Neural progenitor cell (in vitro differentiated cells): ENCODE results near the gene RFK. TPM values are rescaled to one million over a fixed set of nuclear protein-coding genes. Genes with fewer than 3 reads are reported as not detected.
A peak's percentile ranks its signal among the peaks of the same experiment; 100 is the strongest.

ENCODE experiments used
- DNase-seq: peaks from one replicate; pipeline ENCODE4 v3.0.0-alpha.2; 2016; ENCODE audit warnings: low spot score
- H2AFZ ChIP-seq: fragments of 200-600 bp; sonication (generic); replicated peaks from 2 replicates; pipeline ENCODE4 v1.6.1; 2016; ENCODE audit warnings: antibody characterized with exemption
- H3F3A ChIP-seq: fragments of 200-600 bp; sonication (generic); 2 replicates; pipeline ENCODE4 v1.6.1; 2016; ENCODE audit warnings: antibody characterized with exemption, low read depth
- H3K27ac ChIP-seq: fragments of 200-600 bp; sonication (generic); 2 replicates; pipeline ENCODE4 v1.5.1; 2016; ENCODE audit warnings: mild to moderate bottlenecking
- H3K27me3 ChIP-seq: fragments of 200-600 bp; sonication (generic); 2 replicates; pipeline ENCODE4 v1.6.1; 2016; ENCODE audit warnings: mild to moderate bottlenecking, moderate library complexity
- H3K36me3 ChIP-seq: fragments of 200-600 bp; sonication (generic); 2 replicates; pipeline ENCODE4 v1.5.1; 2016
- H3K4me1 ChIP-seq: fragments of 200-600 bp; sonication (generic); 2 replicates; pipeline ENCODE4 v1.6.1; 2016; ENCODE audit warnings: mixed run types
- H3K4me2 ChIP-seq: fragments of 200-600 bp; sonication (generic); 2 replicates; pipeline ENCODE4 v1.6.1; 2016
- H3K4me3 ChIP-seq: fragments of 200-600 bp; sonication (generic); 2 replicates; pipeline ENCODE4 v1.5.1; 2016
- H3K79me2 ChIP-seq: fragments of 200-600 bp; sonication (generic); 2 replicates; pipeline ENCODE4 v1.6.1; 2016; ENCODE audit warnings: low read depth
- H3K9ac ChIP-seq: fragments of 200-600 bp; sonication (generic); 2 replicates; pipeline ENCODE4 v1.6.1; 2016
- H3K9me3 ChIP-seq: fragments of 200-600 bp; sonication (generic); 2 replicates; pipeline ENCODE4 v1.5.1; 2016; ENCODE audit warnings: low read depth
- H4K20me1 ChIP-seq: fragments of 200-600 bp; sonication (generic); 2 replicates; pipeline ENCODE4 v1.6.1; 2016; ENCODE audit warnings: low read depth
- H3K27ac Mint-ChIP-seq: 3 replicates; pipeline ENCODE4 v1.8.0; 2021; ENCODE audit warnings: mixed read lengths
- H3K27me3 Mint-ChIP-seq: 2 replicates; pipeline ENCODE4 v1.8.0; 2022; ENCODE audit warnings: low read depth, mild to moderate bottlenecking, inconsistent platforms, moderate library complexity, mixed read lengths; ENCODE audit not compliant: insufficient read depth
- H3K36me3 Mint-ChIP-seq: 3 replicates; pipeline ENCODE4 v1.8.0; 2021; ENCODE audit warnings: mixed read lengths
- H3K4me1 Mint-ChIP-seq: 3 replicates; pipeline ENCODE4 v1.8.0; 2021; ENCODE audit warnings: mixed read lengths
- H3K4me3 Mint-ChIP-seq: 3 replicates; pipeline ENCODE4 v1.8.0; 2021; ENCODE audit warnings: mild to moderate bottlenecking, moderate library complexity, mixed read lengths
- H3K9me3 Mint-ChIP-seq: 3 replicates; pipeline ENCODE4 v1.8.0; 2020; ENCODE audit warnings: mixed read lengths
- EZH2 ChIP-seq: fragments of 200-600 bp; sonication (generic); IDR thresholded peaks from 2 replicates; pipeline ENCODE4 v1.6.1; 2017; ENCODE audit warnings: antibody characterized with exemption, mild to moderate bottlenecking, moderate library complexity
- EZH2phosphoT487 ChIP-seq: fragments of 200-600 bp; sonication (generic); IDR thresholded peaks from 2 replicates; pipeline ENCODE4 v1.6.1; 2017; ENCODE audit warnings: antibody characterized with exemption
- total RNA-seq: library from RNA; depleted of rRNA; stranded (reverse); fragments of >200 nt; gene quantifications from 2 replicates; pipeline ENCODE4 v1.2.3, GENCODE V29; 2015; ENCODE audit warnings: low replicate concordance
- TF ChIP-seq, protein P1 (sequence below): fragments of 200-600 bp; sonication (generic); IDR thresholded peaks from 2 replicates; pipeline ENCODE4 v1.5.1; 2017; ENCODE audit warnings: antibody characterized with exemption, mild to moderate bottlenecking

Gene RFK
- total RNA-seq, 1 donor from 2014 or later, result 24.7 TPM

DNA sequence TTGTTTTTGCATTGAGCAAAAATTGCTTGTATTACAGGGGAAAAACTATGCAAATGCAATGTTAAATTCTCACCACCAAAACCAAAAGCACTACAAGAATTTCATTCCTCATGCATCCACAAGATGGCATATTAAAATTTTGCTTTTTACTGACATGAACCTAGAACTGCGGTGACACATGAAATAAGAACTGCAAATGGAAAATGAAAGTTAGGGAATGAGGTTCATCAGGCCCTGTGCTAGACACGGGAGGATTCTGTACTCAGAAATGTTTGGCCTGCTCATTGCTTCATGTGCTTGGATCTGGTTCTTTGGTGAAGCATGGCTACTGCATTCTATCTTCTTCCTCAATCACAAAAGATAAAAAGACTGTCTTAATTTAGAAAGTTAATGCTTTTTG lies 9.1 kb upstream of the RFK start:
- H3K79me2 ChIP-seq, result no peaks in the 10 kb centered on the region
- TF ChIP-seq, protein P1, sequence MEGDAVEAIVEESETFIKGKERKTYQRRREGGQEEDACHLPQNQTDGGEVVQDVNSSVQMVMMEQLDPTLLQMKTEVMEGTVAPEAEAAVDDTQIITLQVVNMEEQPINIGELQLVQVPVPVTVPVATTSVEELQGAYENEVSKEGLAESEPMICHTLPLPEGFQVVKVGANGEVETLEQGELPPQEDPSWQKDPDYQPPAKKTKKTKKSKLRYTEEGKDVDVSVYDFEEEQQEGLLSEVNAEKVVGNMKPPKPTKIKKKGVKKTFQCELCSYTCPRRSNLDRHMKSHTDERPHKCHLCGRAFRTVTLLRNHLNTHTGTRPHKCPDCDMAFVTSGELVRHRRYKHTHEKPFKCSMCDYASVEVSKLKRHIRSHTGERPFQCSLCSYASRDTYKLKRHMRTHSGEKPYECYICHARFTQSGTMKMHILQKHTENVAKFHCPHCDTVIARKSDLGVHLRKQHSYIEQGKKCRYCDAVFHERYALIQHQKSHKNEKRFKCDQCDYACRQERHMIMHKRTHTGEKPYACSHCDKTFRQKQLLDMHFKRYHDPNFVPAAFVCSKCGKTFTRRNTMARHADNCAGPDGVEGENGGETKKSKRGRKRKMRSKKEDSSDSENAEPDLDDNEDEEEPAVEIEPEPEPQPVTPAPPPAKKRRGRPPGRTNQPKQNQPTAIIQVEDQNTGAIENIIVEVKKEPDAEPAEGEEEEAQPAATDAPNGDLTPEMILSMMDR, result peak; percentile 44
- no peak for TF ChIP-seq EZH2phosphoT487
- no peaks in the 10 kb centered on the region for H3K36me3 ChIP-seq
- H3K9me3 ChIP-seq, result no peaks in the 10 kb centered on the region
- H3K4me3 ChIP-seq, result no peak overlapping the region
- peaks cover 2% of the 10 kb centered on the region for H3K4me1 Mint-ChIP-seq
- no peaks in the 10 kb centered on the region for H3K9me3 Mint-ChIP-seq
- no peak overlapping the region for H3K9ac ChIP-seq
- no peaks in the 10 kb centered on the region for H4K20me1 ChIP-seq
- H3F3A ChIP-seq, result no peaks in the 10 kb centered on the region
- H3K27me3 Mint-ChIP-seq, result peaks cover 4% of the 10 kb centered on the region
- H3K27ac ChIP-seq, result no peak overlapping the region
- H3K4me2 ChIP-seq, result no peak overlapping the region
- no peak for DNase-seq
- no peak overlapping the region for H3K27ac Mint-ChIP-seq
- H2AFZ ChIP-seq, result no peak overlapping the region
- H3K4me3 Mint-ChIP-seq, result no peak overlapping the region
- no peaks in the 10 kb centered on the region for H3K4me1 ChIP-seq
- H3K36me3 Mint-ChIP-seq, result no peaks in the 10 kb centered on the region
- H3K27me3 ChIP-seq, result no peaks in the 10 kb centered on the region

DNA sequence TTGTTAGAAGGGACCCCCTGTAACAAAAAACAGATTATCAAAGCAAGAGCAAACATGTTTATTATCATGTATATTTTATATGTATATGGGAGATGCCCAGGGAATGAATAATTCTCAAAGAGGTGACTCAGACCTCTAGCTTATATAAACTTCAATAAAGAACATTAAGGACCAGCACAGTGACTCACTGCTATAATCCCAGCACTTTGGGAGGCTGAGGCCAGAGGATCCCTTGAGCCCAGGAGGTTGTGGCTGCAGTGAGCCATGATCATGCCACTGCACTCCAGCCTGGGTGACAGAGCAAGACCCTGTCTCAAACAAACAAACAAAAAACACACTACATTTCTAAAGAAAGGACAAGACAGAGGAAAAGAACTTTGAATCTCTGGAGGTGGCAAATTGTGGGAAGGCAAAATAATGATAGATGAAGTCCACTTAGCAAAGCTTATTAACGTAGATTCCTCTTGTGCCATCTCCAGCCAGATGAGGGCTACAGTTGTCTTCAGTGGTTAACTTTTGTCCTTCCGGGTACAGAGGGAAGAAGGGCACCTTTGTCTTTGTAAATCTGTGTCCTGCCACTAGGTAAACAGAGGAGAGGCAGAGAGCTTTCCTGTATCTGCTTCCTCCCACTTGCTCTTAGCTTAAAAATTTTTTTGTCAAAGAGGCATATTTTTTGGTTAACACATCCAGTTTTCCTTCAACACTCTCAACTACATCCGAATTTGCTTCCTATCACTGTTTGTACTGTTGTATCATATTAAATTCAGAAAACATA lies 7.5 kb upstream of the RFK start:
- no peaks in the 10 kb centered on the region for H3K9me3 ChIP-seq
- no peak overlapping the region for H3K4me2 ChIP-seq
- TF ChIP-seq EZH2phosphoT487 (no peak), EZH2 (no peak)
- TF ChIP-seq, protein P1, result no peak
- no peaks in the 10 kb centered on the region for H3F3A ChIP-seq
- H3K9me3 Mint-ChIP-seq, result no peaks in the 10 kb centered on the region
- H3K27ac Mint-ChIP-seq, result no peak overlapping the region
- H3K4me3 Mint-ChIP-seq, result no peak overlapping the region
- peak overlapping the region; percentile 14 for H2AFZ ChIP-seq
- no peak overlapping the region for H3K9ac ChIP-seq
- H3K79me2 ChIP-seq, result no peaks in the 10 kb centered on the region
- no peak overlapping the region for H3K27ac ChIP-seq
- H3K27me3 ChIP-seq, result no peaks in the 10 kb centered on the region
- no peak for DNase-seq
- H3K27me3 Mint-ChIP-seq, result peaks cover 4% of the 10 kb centered on the region
- H3K36me3 Mint-ChIP-seq, result no peaks in the 10 kb centered on the region
- no peaks in the 10 kb centered on the region for H4K20me1 ChIP-seq
- no peaks in the 10 kb centered on the region for H3K4me1 ChIP-seq
- peaks cover 2% of the 10 kb centered on the region for H3K4me1 Mint-ChIP-seq
- no peak overlapping the region for H3K4me3 ChIP-seq
- no peaks in the 10 kb centered on the region for H3K36me3 ChIP-seq

DNA sequence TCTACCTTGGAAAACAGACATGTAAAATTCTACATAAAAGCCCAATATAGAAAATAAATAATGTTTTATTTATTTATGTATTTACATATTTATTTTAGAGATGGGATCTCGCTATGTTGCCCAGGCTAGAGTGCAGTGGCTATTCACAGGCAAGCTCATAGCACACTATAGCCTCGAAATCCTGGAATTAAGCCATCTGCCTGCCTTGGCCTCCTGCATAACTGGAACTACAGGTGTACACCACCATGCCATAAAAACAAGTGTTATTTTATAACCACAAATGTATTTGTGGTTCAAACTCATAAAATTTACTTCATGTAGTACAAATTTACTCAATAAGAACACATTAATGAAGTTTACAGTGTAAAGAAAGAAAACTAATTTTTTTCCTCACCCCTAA lies 7.0 kb upstream of the RFK start:
- Histone ChIP-seq H4K20me1 (no peaks in the 10 kb centered on the region), H3K79me2 (no peaks in the 10 kb centered on the region), H3K4me3 (no peak overlapping the region), H3F3A (no peaks in the 10 kb centered on the region), H3K27me3 (no peaks in the 10 kb centered on the region), H3K36me3 (no peaks in the 10 kb centered on the region), H3K9ac (no peak overlapping the region), H3K4me2 (no peak overlapping the region), H3K4me1 (no peaks in the 10 kb centered on the region), H3K27ac (no peak overlapping the region), H3K9me3 (no peaks in the 10 kb centered on the region), H2AFZ (no peak overlapping the region)
- Mint-ChIP-seq H3K4me3 (no peak overlapping the region), H3K4me1 (peaks cover 2% of the 10 kb centered on the region), H3K36me3 (no peaks in the 10 kb centered on the region), H3K27me3 (peaks cover 4% of the 10 kb centered on the region), H3K9me3 (no peaks in the 10 kb centered on the region), H3K27ac (no peak overlapping the region)
- no peak for DNase-seq
- TF ChIP-seq EZH2, result no peak
- no peak for TF ChIP-seq EZH2phosphoT487
- TF ChIP-seq, protein P1, result no peak
